ENCODE data around the gene JAKMIP2. TPM values are rescaled to one million over a fixed set of nuclear protein-coding genes. Genes with fewer than 3 reads are reported as not detected.

Gene JAKMIP2
- total RNA-seq, 1 experiment from 2014 or later: 6.4 TPM

- H3K79me2 ChIP-seq (ENCODE audit: insufficient read depth, low read length): no peaks in the 10 kb centered on the region
- H3K9ac ChIP-seq (ENCODE audit: extremely low read depth, insufficient read length, low read length): no peak overlapping the region
- Mint-ChIP-seq H3K36me3 (ENCODE audit: insufficient read depth in 1 of 3, low read depth in 3 of 3) (no peaks in the 10 kb centered on the region; a peak in 3 of 7 replicates), H3K4me1 (peaks cover 11 to 23% of the 10 kb centered on the region in 2 experiments), H3K9me3 (no peaks in the 10 kb centered on the region), H3K27ac (peak overlapping the region in 1 of 3 experiments; percentile 42; a peak in 4 of 7 replicates), H3K27me3 (ENCODE audit: low read depth) (no peaks in the 10 kb centered on the region), H3K4me3 (no peak overlapping the region)
- TF ChIP-seq CTCF (conservative IDR thresholded peaks at IDR 0.05): no peak
- H2AK5ac ChIP-seq (ENCODE audit: insufficient read length, low read length): no peak overlapping the region
- no peak overlapping the region for H2BK12ac ChIP-seq (ENCODE audit: insufficient read length, low read depth, low read length)
- no peaks in the 10 kb centered on the region for H3K27me3 ChIP-seq (ENCODE audit: insufficient read depth, low read length)
- no peak overlapping the region for H4K91ac ChIP-seq (ENCODE audit: insufficient read length, low read depth, low read length)
- no peak for DNase-seq
- no peaks in the 10 kb centered on the region for H3K4me1 ChIP-seq (ENCODE audit: insufficient read depth, low read length)
- H3K9me3 ChIP-seq (ENCODE audit: control insufficient read depth, low read depth, low read length): no peaks in the 10 kb centered on the region
- H3K4ac ChIP-seq (ENCODE audit: low read depth, low read length): no peak overlapping the region
- no peak overlapping the region for H2BK15ac ChIP-seq (ENCODE audit: low read depth, low read length)
- no peak overlapping the region for H4K8ac ChIP-seq (replicated peaks; ENCODE audit: insufficient read length, low read depth, low read length)
- no peak overlapping the region for H2BK120ac ChIP-seq (ENCODE audit: low read depth, low read length, poor library complexity, severe bottlenecking)
- no peak overlapping the region for H3K4me2 ChIP-seq (ENCODE audit: insufficient read depth, insufficient read length, low read length)
- no peak overlapping the region for H3K27ac ChIP-seq (ENCODE audit: insufficient read length, low read depth, low read length)
- no peak overlapping the region for H2AFZ ChIP-seq (ENCODE audit: low read length)
- no peak overlapping the region for H4K5ac ChIP-seq (ENCODE audit: insufficient read length, low read depth, low read length)
- no peak overlapping the region for H2BK5ac ChIP-seq (ENCODE audit: insufficient read length, low read length)
- no peak overlapping the region for H3K14ac ChIP-seq (ENCODE audit: insufficient read depth, low read length)
- no peak overlapping the region for H3K18ac ChIP-seq (ENCODE audit: insufficient read length, low read depth, low read length)
- H3K23me2 ChIP-seq (ENCODE audit: insufficient read length, low read depth, low read length, poor library complexity, severe bottlenecking): no peaks in the 10 kb centered on the region
- H3T11ph ChIP-seq (ENCODE audit: low read length): no peak overlapping the region
- no peak overlapping the region for H3K23ac ChIP-seq (ENCODE audit: insufficient read length, low read depth, low read length)
- no CpG with 5 or more reads among the region's 4 CpGs for WGBS (ENCODE audit: extremely low coverage, insufficient read length, low lambda C conversion rate)
- H2BK20ac ChIP-seq (ENCODE audit: low read depth, low read length, poor library complexity, severe bottlenecking): no peak overlapping the region
- H4K20me1 ChIP-seq (ENCODE audit: control insufficient read depth, insufficient read depth, insufficient read length): no peaks in the 10 kb centered on the region
- no peak overlapping the region for H3K56ac ChIP-seq (ENCODE audit: insufficient read length, low read depth, low read length)
- no peaks in the 10 kb centered on the region for H3K79me1 ChIP-seq (ENCODE audit: insufficient read depth, low read depth, low read length, poor library complexity, severe bottlenecking)
Observed at GRCh38 chr5:147689426-147689825, 93.1 kb downstream of the JAKMIP2 start.
